ENCODE results near the gene CTSZ.

DNA sequence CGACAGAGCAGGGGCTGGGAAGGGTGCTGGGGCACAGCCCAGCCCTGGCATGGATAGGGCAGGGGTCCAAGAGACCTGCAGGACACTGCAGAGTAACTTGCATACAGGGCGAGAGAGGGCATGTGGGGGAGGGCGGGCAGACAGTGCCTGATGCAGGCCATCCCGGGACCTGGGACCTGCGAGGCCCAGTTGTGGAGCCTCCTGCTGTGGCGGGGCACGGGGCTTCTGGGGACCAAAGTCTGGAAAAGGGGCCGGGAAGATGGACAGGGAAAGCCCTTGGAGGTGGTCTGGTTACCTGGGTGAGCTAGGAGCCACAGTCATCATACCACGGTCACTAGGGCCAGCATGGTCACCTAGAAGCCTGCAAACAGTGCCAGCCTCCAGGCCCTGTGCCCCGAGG lies 11.8 kb upstream of the CTSZ start:
- TF ChIP-seq, protein P1, sequence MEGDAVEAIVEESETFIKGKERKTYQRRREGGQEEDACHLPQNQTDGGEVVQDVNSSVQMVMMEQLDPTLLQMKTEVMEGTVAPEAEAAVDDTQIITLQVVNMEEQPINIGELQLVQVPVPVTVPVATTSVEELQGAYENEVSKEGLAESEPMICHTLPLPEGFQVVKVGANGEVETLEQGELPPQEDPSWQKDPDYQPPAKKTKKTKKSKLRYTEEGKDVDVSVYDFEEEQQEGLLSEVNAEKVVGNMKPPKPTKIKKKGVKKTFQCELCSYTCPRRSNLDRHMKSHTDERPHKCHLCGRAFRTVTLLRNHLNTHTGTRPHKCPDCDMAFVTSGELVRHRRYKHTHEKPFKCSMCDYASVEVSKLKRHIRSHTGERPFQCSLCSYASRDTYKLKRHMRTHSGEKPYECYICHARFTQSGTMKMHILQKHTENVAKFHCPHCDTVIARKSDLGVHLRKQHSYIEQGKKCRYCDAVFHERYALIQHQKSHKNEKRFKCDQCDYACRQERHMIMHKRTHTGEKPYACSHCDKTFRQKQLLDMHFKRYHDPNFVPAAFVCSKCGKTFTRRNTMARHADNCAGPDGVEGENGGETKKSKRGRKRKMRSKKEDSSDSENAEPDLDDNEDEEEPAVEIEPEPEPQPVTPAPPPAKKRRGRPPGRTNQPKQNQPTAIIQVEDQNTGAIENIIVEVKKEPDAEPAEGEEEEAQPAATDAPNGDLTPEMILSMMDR (conservative IDR thresholded peaks at IDR 0.05): no peak
- TF ChIP-seq EZH2 (IDR thresholded peaks at IDR 0.05; ENCODE audit: low read depth): no peak

Data from PC-9 (cell line).